LNCAP (cell line): Measurements from ENCODE around the gene LMTK3.

Experiments used
- CTCF ChIP-seq: fragments of 450-650 bp; IDR thresholded peaks from 2 replicates; pipeline ENCODE4 v1.5.1; 2017; ENCODE audit warnings: mild to moderate bottlenecking

Gene LMTK3

DNA sequence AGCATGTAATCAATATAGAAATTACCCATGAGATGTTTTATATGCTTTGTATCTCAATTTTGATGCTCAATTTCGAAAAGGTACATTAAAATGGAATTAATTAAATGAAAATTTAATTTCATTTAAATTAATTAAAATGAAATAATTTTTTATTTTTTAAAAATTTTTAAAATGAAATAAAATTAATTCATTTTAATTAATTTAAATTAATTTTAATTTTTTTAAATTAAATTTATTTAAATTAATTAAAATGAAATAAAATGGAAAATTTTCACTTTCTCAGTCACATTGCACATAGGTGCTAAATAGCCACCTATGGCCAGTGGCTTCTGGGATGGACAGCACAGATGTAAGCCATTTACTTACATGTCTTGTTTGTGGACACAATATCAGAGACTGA lies 36.1 kb upstream of the LMTK3 start:
- no peak for TF ChIP-seq CTCF

DNA sequence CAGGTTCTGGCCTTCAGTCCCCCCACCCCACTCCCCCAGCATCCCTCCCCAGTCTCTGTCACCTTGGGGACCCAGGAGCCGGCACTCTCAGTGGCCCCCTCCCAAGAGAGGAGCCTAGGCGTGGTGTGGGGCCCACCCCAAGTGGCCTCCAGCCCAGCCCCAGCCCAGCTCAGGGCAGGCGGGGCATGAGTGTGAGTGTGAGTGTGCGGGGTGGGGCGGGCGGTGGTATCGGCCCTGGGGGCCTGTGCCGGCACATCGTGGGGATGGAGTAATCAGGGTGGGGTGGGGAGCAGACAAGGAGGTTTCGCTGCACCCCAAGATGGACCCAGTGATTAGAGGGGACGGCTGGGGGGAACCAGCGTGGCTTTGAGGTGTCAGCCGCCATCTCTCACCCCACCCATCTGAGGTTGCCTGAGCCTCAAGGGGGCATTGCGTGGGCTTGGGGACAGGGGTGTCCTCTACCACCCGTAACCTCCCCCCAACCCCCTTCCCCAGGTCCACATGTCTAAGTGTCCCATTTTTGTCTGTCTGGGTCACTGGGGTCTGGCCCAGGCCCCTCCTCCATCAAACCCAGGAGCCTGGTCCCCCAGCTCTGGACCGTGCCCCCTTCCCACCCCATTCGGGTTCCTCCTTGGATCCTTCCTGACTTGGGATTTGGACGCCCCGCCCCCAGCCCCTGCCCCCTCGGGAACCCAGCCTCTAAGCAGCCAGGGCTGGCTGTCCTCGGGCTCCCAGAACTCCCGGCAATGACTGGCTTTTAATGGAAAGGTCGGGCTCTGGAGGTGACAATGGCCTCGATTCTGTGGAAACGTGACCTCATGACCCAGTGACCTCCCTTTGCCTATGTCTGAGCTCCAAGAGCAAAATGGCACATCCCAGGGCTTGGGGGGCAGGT lies 33.5 kb upstream of the LMTK3 start:
- TF ChIP-seq CTCF = no peak

DNA sequence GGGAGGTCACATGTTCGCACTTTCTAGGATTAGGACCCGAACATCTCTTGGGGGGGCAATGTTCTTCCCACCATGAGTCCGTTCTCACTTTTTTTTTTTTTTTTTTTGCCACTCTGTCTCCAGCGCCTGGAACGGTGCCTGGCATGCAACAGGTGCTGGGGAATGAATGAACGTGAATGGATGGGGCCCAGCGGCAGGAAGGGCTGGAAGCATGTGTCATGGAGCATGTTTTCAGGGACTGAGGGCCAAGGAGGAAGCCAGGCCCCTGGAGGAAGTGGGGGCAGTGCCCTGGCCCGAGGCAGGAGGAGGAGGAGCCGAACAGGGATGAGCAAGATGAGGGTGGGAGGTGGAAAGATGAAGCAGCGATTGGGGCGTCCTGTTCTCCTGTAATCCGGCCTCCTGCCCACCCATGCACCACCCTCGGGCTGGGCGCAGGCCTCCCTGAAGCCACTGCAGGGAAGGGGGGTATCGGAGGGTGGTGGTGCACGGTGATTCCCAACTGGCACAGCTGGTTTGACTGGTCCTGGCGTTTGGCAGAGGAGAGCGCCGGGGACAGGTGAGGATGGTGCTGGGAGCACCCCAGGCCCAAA lies 31.6 kb upstream of the LMTK3 start:
- TF ChIP-seq CTCF = no peak

- TF ChIP-seq CTCF = no peak
Observed at GRCh38 chr19:48541813-48542212, 30.2 kb upstream of the LMTK3 start.

DNA sequence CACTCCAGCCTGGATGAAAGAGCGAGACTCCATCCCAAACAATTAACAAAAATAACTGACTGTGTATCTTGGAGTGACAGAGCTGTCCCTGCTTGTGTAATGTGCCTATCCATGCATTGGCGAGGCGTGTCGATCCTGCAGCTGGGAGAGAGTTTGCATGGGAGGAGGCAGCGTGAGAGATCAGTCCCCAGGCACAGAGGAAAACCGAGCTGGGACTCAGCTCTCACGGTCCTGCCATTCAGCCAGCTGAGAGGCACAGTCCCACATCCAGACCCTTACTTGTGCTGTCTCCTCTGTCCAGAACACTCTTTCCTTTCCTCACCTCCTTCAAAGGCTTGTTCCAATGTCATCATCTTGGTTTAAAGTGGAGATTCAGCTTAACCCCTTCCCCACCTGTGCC lies 28.5 kb upstream of the LMTK3 start:
- no peak for TF ChIP-seq CTCF

DNA sequence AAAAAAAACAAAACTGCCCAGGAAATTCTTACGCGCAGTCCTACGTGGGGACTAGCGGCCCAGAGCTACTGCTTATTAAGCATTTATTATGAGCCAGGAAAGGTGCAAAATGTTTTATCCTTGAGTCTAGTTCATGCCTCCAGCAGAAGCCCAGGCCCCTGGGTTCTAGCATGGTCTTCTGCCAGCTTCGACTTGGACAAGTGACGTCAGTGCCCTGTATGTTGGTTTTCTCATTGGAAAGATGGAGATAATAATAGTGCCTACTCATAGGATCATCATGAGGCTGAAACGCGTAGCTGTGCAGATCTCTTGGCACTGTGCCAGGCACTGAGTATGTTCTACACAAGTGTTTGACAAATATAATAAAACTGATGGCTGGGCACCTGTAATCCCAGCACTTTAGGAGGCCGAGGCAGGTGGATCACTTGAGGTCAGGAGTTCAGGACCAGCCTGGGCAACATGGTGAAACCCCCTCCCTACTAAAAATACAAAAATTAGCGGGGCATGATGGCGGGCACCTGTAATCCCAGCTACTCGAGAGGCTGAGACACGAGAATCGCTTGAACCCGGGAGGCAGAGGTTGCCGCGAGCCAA lies 28.0 kb upstream of the LMTK3 start:
- TF ChIP-seq CTCF = no peak

- TF ChIP-seq CTCF = no peak
Observed at GRCh38 chr19:48537541-48537940, 25.9 kb upstream of the LMTK3 start.
